ENCODE data around the gene DUSP22.

DUSP22 gene

DNA sequence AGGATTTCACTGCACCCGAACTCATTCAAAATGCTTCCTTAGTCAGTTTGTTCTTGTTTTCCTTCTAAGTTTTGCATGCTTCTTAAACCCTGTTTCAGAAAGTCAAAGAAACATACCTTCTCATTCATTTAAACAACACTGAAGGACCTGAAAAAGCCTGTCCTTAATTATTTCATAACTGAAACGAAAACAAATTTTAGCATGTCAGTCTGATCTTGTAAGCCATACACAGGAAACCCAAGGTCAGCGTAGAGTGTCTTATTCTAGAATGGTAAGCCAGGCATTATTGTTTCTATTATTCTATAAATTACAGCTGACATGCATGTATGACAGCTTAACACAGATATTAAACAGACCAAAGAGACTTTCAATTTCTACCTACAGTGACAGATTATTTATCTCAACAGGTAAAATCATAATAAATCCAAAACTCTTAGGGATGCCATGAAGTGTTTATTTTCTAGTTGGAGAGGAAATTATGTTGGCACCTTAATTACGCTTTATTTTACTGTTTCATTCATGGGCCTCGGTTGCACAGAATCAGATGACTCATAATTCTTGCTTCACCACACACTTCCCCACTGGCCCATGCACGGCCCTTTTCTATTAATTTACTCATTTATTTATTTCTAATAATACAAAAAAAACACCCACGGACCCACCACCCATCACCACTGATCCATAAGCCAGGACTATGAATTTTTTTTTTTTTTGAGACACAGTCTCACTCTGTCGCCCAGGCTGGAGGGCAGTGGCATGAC is 39.3 kb upstream of the DUSP22 start:
- no peak for TF ChIP-seq CTCF (IDR thresholded peaks at IDR 0.05; ENCODE audit: insufficient read depth, low read length, missing control alignments)
- POLR2A ChIA-PET: no interaction called here
- no peak overlapping the region for H3K4me3 ChIP-seq (ENCODE audit: low read depth, low read length)
- CTCF ChIA-PET: no interaction called here
- no peak for DNase-seq (ENCODE audit: low read depth, low spot score)

GRCh38 chr6:254016-254415 is 38.3 kb upstream of the DUSP22 start:
- ChIA-PET CTCF (no interaction called here), POLR2A (no interaction called here)
- DNase-seq (ENCODE audit: low read depth, low spot score): no peak
- TF ChIP-seq CTCF (IDR thresholded peaks at IDR 0.05; ENCODE audit: insufficient read depth, low read length, missing control alignments): no peak
- no peak overlapping the region for H3K4me3 ChIP-seq (ENCODE audit: low read depth, low read length)

GRCh38 chr6:255041-255750 is 37.1 kb upstream of the DUSP22 start:
- TF ChIP-seq CTCF (IDR thresholded peaks at IDR 0.05; ENCODE audit: insufficient read depth, low read length, missing control alignments): no peak
- H3K4me3 ChIP-seq (ENCODE audit: low read depth, low read length): no peak overlapping the region
- ChIA-PET CTCF (no interaction called here), POLR2A (no interaction called here)
- DNase-seq (ENCODE audit: low read depth, low spot score): no peak

DNA sequence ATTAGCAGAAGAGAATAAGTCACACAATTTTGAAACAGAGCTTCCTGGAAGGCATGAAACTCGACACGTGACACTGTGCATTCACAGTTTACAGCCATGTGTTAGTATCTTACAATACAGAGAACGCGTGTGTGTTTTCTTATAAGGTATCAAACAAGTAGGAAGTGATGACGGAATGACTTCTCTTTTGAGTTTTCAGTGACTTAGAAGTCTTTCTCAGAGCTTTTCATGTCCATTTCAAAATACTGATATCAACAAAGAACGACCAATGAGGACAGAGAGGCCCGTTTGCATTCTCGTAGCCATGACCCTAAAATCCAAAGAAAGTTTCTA is 36.6 kb upstream of the DUSP22 start:
- TF ChIP-seq CTCF (IDR thresholded peaks at IDR 0.05; ENCODE audit: insufficient read depth, low read length, missing control alignments): no peak
- no peak overlapping the region for H3K4me3 ChIP-seq (ENCODE audit: low read depth, low read length)
- CTCF ChIA-PET: no interaction called here
- no peak for DNase-seq (ENCODE audit: low read depth, low spot score)
- POLR2A ChIA-PET: no interaction called here

DNA sequence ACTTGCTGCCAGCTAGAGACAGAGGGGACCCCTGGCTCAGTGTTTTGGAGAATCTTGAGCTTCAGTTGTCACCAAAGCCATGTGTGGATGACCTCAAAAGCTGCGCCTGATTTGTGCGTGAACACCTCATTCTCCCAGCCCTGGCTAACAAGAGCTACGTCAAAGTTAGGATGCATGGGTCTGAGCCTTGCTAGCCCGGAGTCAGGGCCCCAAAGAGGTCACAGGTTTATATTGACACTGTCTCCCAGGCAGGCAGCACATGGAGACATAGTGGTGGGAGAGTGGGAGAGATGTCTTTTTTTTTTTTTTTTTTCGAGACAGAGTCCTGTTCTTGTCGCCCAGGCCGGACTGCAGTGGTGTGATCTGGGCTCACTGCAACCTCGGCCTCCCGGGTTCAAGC is 36.1 kb upstream of the DUSP22 start:
- no peak overlapping the region for H3K4me3 ChIP-seq (ENCODE audit: low read depth, low read length)
- TF ChIP-seq CTCF (IDR thresholded peaks at IDR 0.05; ENCODE audit: insufficient read depth, low read length, missing control alignments): no peak
- DNase-seq (ENCODE audit: low read depth, low spot score): no peak
- ChIA-PET POLR2A (no interaction called here), CTCF (no interaction called here)

GRCh38 chr6:257031-257725 is 35.1 kb upstream of the DUSP22 start:
- H3K4me3 ChIP-seq (ENCODE audit: low read depth, low read length): no peak overlapping the region
- CTCF ChIA-PET: no interaction called here
- no peak for DNase-seq (ENCODE audit: low read depth, low spot score)
- TF ChIP-seq CTCF (IDR thresholded peaks at IDR 0.05; ENCODE audit: insufficient read depth, low read length, missing control alignments): no peak
- POLR2A ChIA-PET: no interaction called here

Measured in AG04449 (cell line).